Measurements from ENCODE around the gene SCARF2.
"Not testable (repeated sequence)": the region's sequence is repeated elsewhere in the genome, so short reads cannot be mapped to it uniquely, and the experiment has no call there.

DNA sequence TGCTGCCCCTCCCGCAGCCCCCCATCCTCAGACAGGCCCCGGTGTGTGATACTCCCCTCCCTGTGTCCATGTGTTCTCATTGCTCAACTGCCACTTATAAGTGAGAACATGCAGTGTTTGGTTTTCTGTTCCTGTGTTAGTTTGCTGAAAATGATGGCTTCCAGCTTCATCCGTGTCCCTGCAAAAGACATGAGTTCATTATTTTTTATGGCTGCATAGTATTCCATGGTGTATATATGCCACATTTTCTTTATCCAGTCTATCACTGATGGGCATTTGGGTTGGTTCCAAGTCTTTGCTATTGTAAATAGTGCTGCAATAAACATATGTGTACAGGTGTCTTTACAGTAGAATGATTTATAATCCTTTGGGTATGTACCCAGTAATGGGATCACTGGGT lies 22.4 kb downstream of the SCARF2 start:
- not testable (repeated sequence) for TF ChIP-seq SPI1 (IDR thresholded peaks at IDR 0.05; ENCODE audit: borderline replicate concordance, low read depth); POLR2AphosphoS5 (IDR thresholded peaks at IDR 0.05; ENCODE audit: low read depth)
- TF ChIP-seq, protein P1, sequence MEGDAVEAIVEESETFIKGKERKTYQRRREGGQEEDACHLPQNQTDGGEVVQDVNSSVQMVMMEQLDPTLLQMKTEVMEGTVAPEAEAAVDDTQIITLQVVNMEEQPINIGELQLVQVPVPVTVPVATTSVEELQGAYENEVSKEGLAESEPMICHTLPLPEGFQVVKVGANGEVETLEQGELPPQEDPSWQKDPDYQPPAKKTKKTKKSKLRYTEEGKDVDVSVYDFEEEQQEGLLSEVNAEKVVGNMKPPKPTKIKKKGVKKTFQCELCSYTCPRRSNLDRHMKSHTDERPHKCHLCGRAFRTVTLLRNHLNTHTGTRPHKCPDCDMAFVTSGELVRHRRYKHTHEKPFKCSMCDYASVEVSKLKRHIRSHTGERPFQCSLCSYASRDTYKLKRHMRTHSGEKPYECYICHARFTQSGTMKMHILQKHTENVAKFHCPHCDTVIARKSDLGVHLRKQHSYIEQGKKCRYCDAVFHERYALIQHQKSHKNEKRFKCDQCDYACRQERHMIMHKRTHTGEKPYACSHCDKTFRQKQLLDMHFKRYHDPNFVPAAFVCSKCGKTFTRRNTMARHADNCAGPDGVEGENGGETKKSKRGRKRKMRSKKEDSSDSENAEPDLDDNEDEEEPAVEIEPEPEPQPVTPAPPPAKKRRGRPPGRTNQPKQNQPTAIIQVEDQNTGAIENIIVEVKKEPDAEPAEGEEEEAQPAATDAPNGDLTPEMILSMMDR (IDR thresholded peaks at IDR 0.05; ENCODE audit: insufficient read depth, low read length): not testable (repeated sequence)
- TF ChIP-seq, protein P2, sequence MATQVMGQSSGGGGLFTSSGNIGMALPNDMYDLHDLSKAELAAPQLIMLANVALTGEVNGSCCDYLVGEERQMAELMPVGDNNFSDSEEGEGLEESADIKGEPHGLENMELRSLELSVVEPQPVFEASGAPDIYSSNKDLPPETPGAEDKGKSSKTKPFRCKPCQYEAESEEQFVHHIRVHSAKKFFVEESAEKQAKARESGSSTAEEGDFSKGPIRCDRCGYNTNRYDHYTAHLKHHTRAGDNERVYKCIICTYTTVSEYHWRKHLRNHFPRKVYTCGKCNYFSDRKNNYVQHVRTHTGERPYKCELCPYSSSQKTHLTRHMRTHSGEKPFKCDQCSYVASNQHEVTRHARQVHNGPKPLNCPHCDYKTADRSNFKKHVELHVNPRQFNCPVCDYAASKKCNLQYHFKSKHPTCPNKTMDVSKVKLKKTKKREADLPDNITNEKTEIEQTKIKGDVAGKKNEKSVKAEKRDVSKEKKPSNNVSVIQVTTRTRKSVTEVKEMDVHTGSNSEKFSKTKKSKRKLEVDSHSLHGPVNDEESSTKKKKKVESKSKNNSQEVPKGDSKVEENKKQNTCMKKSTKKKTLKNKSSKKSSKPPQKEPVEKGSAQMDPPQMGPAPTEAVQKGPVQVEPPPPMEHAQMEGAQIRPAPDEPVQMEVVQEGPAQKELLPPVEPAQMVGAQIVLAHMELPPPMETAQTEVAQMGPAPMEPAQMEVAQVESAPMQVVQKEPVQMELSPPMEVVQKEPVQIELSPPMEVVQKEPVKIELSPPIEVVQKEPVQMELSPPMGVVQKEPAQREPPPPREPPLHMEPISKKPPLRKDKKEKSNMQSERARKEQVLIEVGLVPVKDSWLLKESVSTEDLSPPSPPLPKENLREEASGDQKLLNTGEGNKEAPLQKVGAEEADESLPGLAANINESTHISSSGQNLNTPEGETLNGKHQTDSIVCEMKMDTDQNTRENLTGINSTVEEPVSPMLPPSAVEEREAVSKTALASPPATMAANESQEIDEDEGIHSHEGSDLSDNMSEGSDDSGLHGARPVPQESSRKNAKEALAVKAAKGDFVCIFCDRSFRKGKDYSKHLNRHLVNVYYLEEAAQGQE (IDR thresholded peaks at IDR 0.05; ENCODE audit: insufficient replicate concordance, low read depth): not testable (repeated sequence)
